ENCODE results near the gene LUZP1.

DNA sequence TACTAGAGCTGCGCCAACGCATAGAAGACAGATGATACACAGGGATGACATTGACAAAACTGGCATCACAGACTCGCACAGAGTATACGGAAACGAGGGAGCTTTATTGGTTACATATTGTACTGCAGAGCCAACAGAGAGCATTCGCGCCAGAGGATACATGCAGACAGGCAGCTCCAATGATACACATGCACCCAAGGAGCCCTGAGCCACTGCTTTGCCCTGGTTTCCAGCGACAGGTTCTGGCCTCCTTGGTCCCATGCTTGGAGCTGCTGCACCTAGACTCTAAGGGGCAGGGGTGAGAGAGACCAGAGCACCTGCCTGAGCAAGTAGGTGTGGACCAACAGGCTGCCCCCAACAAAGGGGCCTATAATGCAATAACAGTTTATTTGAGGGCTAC, 83.8 kb downstream of the LUZP1 start:
- TF ChIP-seq TAF1 (IDR thresholded peaks at IDR 0.05; ENCODE audit: borderline replicate concordance, low read depth, low read length), result no peak
- TF ChIP-seq, protein P1, sequence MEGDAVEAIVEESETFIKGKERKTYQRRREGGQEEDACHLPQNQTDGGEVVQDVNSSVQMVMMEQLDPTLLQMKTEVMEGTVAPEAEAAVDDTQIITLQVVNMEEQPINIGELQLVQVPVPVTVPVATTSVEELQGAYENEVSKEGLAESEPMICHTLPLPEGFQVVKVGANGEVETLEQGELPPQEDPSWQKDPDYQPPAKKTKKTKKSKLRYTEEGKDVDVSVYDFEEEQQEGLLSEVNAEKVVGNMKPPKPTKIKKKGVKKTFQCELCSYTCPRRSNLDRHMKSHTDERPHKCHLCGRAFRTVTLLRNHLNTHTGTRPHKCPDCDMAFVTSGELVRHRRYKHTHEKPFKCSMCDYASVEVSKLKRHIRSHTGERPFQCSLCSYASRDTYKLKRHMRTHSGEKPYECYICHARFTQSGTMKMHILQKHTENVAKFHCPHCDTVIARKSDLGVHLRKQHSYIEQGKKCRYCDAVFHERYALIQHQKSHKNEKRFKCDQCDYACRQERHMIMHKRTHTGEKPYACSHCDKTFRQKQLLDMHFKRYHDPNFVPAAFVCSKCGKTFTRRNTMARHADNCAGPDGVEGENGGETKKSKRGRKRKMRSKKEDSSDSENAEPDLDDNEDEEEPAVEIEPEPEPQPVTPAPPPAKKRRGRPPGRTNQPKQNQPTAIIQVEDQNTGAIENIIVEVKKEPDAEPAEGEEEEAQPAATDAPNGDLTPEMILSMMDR (IDR thresholded peaks at IDR 0.05 in 2 of 3, conservative IDR thresholded peaks at IDR 0.05 in 1 of 3; ENCODE audit: control insufficient read depth in 2 of 3, extremely low read depth in 1 of 3, insufficient read depth in 1 of 3, low read depth in 3 of 3, low read length in 3 of 3), result no peak
- TF ChIP-seq, protein P2, sequence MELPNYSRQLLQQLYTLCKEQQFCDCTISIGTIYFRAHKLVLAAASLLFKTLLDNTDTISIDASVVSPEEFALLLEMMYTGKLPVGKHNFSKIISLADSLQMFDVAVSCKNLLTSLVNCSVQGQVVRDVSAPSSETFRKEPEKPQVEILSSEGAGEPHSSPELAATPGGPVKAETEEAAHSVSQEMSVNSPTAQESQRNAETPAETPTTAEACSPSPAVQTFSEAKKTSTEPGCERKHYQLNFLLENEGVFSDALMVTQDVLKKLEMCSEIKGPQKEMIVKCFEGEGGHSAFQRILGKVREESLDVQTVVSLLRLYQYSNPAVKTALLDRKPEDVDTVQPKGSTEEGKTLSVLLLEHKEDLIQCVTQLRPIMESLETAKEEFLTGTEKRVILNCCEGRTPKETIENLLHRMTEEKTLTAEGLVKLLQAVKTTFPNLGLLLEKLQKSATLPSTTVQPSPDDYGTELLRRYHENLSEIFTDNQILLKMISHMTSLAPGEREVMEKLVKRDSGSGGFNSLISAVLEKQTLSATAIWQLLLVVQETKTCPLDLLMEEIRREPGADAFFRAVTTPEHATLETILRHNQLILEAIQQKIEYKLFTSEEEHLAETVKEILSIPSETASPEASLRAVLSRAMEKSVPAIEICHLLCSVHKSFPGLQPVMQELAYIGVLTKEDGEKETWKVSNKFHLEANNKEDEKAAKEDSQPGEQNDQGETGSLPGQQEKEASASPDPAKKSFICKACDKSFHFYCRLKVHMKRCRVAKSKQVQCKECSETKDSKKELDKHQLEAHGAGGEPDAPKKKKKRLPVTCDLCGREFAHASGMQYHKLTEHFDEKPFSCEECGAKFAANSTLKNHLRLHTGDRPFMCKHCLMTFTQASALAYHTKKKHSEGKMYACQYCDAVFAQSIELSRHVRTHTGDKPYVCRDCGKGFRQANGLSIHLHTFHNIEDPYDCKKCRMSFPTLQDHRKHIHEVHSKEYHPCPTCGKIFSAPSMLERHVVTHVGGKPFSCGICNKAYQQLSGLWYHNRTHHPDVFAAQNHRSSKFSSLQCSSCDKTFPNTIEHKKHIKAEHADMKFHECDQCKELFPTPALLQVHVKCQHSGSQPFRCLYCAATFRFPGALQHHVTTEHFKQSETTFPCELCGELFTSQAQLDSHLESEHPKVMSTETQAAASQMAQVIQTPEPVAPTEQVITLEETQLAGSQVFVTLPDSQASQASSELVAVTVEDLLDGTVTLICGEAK (IDR thresholded peaks at IDR 0.05; ENCODE audit: borderline replicate concordance), result no peak
- TF ChIP-seq, protein P3, sequence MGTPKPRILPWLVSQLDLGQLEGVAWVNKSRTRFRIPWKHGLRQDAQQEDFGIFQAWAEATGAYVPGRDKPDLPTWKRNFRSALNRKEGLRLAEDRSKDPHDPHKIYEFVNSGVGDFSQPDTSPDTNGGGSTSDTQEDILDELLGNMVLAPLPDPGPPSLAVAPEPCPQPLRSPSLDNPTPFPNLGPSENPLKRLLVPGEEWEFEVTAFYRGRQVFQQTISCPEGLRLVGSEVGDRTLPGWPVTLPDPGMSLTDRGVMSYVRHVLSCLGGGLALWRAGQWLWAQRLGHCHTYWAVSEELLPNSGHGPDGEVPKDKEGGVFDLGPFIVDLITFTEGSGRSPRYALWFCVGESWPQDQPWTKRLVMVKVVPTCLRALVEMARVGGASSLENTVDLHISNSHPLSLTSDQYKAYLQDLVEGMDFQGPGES (IDR thresholded peaks at IDR 0.05), result no peak

Data from GM12878 (cell line).